ENCODE data around the gene ACTR5. TPM values are rescaled to one million over a fixed set of nuclear protein-coding genes. Genes with fewer than 3 reads are reported as not detected.

Gene ACTR5
- total RNA-seq, 1 donor from 2014 or later, result 17.3 TPM

- DNase-seq (ENCODE audit: low spot score), result peak; percentile 92
- TF ChIP-seq, protein P1, sequence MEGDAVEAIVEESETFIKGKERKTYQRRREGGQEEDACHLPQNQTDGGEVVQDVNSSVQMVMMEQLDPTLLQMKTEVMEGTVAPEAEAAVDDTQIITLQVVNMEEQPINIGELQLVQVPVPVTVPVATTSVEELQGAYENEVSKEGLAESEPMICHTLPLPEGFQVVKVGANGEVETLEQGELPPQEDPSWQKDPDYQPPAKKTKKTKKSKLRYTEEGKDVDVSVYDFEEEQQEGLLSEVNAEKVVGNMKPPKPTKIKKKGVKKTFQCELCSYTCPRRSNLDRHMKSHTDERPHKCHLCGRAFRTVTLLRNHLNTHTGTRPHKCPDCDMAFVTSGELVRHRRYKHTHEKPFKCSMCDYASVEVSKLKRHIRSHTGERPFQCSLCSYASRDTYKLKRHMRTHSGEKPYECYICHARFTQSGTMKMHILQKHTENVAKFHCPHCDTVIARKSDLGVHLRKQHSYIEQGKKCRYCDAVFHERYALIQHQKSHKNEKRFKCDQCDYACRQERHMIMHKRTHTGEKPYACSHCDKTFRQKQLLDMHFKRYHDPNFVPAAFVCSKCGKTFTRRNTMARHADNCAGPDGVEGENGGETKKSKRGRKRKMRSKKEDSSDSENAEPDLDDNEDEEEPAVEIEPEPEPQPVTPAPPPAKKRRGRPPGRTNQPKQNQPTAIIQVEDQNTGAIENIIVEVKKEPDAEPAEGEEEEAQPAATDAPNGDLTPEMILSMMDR (IDR thresholded peaks at IDR 0.05; ENCODE audit: unreplicated experiment), result peak; percentile 51
- H3K27me3 Mint-ChIP-seq (ENCODE audit: unreplicated experiment), result peaks cover 56% of the 10 kb centered on the region
- H3K9me3 Mint-ChIP-seq (ENCODE audit: unreplicated experiment), result no peaks in the 10 kb centered on the region
- peaks cover 10% of the 10 kb centered on the region for H3K36me3 Mint-ChIP-seq (ENCODE audit: low read depth, unreplicated experiment)
- peak overlapping the region; percentile 12 for H3K27ac Mint-ChIP-seq (ENCODE audit: unreplicated experiment)
- H3K4me3 Mint-ChIP-seq (ENCODE audit: unreplicated experiment), result peak overlapping the region; percentile 85
- peaks cover 75% of the 10 kb centered on the region for H3K4me1 Mint-ChIP-seq (ENCODE audit: unreplicated experiment)
Observed at GRCh38 chr20:38725931-38726803, 22.1 kb upstream of the ACTR5 start.

DNA sequence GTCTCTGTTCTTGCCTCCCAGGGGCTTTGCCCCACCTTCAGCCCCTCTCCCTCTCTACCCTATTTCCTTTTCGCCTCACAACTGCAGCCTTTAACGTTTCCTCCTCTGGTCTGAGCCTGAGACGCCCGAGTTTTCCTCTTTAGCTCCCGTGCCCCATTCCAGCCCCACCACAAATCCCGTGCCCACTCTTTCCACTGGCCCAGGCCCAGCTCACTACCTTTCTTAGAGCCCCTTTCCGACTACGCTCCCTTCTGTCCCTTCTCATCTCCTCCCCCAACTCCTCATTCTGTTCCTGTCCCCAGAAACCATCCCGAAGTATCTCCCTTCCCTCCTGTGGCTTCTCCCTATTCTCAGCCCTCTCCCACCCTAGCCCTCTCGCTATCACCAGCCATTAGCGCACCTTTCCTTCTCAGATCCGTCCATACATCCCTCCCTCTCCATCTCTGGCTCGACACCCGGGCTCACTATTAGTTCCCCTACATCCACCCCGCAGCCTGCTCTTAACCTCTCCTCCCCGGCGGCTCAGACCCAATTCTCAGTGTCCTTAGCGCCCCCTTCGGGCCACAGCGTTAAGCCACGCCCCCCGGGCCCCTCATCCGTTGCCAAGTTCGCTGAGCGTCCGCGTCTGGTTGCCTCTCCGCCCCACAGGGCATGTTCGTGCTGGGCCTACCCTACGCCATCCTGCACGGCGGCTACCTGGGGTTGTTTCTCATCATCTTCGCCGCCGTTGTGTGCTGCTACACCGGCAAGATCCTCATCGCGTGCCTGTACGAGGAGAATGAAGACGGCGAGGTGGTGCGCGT lies 21.3 kb upstream of the ACTR5 start:
- peak; percentile 94 for DNase-seq (ENCODE audit: low spot score)
- no peaks in the 10 kb centered on the region for H3K9me3 Mint-ChIP-seq (ENCODE audit: unreplicated experiment)
- H3K4me1 Mint-ChIP-seq (ENCODE audit: unreplicated experiment), result peaks cover 71% of the 10 kb centered on the region

DNA sequence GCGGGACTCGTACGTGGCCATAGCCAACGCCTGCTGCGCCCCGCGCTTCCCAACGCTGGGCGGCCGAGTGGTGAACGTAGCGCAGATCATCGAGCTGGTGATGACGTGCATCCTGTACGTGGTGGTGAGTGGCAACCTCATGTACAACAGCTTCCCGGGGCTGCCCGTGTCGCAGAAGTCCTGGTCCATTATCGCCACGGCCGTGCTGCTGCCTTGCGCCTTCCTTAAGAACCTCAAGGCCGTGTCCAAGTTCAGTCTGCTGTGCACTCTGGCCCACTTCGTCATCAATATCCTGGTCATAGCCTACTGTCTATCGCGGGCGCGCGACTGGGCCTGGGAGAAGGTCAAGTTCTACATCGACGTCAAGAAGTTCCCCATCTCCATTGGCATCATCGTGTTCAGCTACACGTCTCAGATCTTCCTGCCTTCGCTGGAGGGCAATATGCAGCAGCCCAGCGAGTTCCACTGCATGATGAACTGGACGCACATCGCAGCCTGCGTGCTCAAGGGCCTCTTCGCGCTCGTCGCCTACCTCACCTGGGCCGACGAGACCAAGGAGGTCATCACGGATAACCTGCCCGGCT lies 20.6 kb upstream of the ACTR5 start:
- Mint-ChIP-seq H3K27ac (ENCODE audit: unreplicated experiment) (no peak overlapping the region), H3K4me3 (ENCODE audit: unreplicated experiment) (peak overlapping the region; percentile 85), H3K4me1 (ENCODE audit: unreplicated experiment) (peaks cover 64% of the 10 kb centered on the region), H3K9me3 (ENCODE audit: unreplicated experiment) (no peaks in the 10 kb centered on the region), H3K36me3 (ENCODE audit: low read depth, unreplicated experiment) (peaks cover 10% of the 10 kb centered on the region), H3K27me3 (ENCODE audit: unreplicated experiment) (peaks cover 55% of the 10 kb centered on the region)
- TF ChIP-seq, protein P1 (IDR thresholded peaks at IDR 0.05; ENCODE audit: unreplicated experiment), result no peak
- no peak for DNase-seq (ENCODE audit: low spot score)

More for the DNA sequence above, 21.3 kb upstream of the ACTR5 start:
- H3K4me3 Mint-ChIP-seq (ENCODE audit: unreplicated experiment), result peak overlapping the region; percentile 85
- TF ChIP-seq, protein P1 (IDR thresholded peaks at IDR 0.05; ENCODE audit: unreplicated experiment), result peak; percentile 52
- peaks cover 10% of the 10 kb centered on the region for H3K36me3 Mint-ChIP-seq (ENCODE audit: low read depth, unreplicated experiment)
- peak overlapping the region; percentile 12 for H3K27ac Mint-ChIP-seq (ENCODE audit: unreplicated experiment)
- peaks cover 59% of the 10 kb centered on the region for H3K27me3 Mint-ChIP-seq (ENCODE audit: unreplicated experiment)

DNA sequence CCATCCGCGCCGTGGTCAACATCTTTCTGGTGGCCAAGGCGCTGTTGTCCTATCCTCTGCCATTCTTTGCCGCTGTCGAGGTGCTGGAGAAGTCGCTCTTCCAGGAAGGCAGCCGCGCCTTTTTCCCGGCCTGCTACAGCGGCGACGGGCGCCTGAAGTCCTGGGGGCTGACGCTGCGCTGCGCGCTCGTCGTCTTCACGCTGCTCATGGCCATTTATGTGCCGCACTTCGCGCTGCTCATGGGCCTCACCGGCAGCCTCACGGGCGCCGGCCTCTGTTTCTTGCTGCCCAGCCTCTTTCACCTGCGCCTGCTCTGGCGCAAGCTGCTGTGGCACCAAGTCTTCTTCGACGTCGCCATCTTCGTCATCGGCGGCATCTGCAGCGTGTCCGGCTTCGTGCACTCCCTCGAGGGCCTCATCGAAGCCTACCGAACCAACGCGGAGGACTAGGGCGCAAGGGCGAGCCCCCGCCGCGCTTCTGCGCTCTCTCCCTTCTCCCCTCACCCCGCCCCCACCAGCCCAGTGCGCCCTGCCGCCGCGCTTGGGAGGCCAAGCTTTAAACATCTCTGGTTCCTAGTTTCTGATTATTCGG lies 20.0 kb upstream of the ACTR5 start:
- peaks cover 58% of the 10 kb centered on the region for H3K4me1 Mint-ChIP-seq (ENCODE audit: unreplicated experiment)
- no peak overlapping the region for H3K4me3 Mint-ChIP-seq (ENCODE audit: unreplicated experiment)
- H3K9me3 Mint-ChIP-seq (ENCODE audit: unreplicated experiment), result no peaks in the 10 kb centered on the region
- peaks cover 10% of the 10 kb centered on the region for H3K36me3 Mint-ChIP-seq (ENCODE audit: low read depth, unreplicated experiment)
- H3K27ac Mint-ChIP-seq (ENCODE audit: unreplicated experiment), result no peak overlapping the region
- peaks cover 51% of the 10 kb centered on the region for H3K27me3 Mint-ChIP-seq (ENCODE audit: unreplicated experiment)
- TF ChIP-seq, protein P1 (IDR thresholded peaks at IDR 0.05; ENCODE audit: unreplicated experiment), result no peak
- DNase-seq (ENCODE audit: low spot score), result peak; percentile 13
